Mammary microvascular endothelial cell (primary cell): ENCODE data around the gene TXNRD3. TPM values are rescaled to one million over a fixed set of nuclear protein-coding genes. Genes with fewer than 3 reads are reported as not detected.

Experiments
- total RNA-seq: library from RNA; depleted of rRNA; stranded (reverse); fragments of >200 nt; gene quantifications from 2 replicates; pipeline ENCODE4 v1.2.3, GENCODE V29; 2015

TXNRD3 gene
- 5.5 and 6.2 TPM in 2 replicates for total RNA-seq

DNA sequence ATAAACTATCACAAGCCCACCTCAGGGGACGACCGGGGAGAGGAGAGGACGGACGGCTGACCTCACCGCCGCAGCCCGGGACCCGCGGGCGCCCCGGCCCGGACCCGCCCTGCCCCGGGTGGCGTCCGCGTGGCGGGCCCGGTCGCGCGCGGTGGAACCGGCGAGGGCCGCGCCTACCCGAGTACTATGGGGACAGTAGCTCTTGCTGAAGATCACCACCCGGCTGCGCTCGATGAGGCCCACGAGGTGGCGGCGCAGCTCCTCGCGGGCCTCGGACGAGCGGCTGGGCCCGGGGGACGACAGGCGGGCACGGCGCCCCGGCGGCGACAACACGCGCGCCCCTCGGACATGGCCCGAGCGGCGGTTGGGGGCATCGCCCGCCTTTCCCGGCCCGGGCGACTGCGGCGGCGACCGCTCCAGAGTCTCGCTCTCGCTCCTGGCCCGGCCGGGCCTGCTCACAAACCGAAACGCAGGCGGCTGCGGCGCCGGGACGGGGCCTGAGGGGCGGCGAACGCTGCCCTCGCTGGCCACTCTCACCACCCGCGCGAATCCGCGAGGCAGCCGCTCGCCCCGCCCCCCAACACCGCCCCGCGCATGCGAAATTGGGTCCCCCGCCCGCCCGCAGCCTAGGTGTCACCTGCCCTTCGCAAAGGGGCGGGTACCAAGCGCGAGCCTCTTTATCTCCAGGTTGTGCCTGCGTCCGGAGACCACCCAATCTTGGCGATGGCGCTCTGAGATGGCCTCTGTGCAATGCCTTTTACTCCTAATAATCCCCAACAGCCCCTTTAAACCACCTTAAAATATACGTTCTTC lies at the start of gene TXNRD3:
Gene TXNRD3 (minus strand): TSS at position 554 of the 813 bp plus-strand sequence.

DNA sequence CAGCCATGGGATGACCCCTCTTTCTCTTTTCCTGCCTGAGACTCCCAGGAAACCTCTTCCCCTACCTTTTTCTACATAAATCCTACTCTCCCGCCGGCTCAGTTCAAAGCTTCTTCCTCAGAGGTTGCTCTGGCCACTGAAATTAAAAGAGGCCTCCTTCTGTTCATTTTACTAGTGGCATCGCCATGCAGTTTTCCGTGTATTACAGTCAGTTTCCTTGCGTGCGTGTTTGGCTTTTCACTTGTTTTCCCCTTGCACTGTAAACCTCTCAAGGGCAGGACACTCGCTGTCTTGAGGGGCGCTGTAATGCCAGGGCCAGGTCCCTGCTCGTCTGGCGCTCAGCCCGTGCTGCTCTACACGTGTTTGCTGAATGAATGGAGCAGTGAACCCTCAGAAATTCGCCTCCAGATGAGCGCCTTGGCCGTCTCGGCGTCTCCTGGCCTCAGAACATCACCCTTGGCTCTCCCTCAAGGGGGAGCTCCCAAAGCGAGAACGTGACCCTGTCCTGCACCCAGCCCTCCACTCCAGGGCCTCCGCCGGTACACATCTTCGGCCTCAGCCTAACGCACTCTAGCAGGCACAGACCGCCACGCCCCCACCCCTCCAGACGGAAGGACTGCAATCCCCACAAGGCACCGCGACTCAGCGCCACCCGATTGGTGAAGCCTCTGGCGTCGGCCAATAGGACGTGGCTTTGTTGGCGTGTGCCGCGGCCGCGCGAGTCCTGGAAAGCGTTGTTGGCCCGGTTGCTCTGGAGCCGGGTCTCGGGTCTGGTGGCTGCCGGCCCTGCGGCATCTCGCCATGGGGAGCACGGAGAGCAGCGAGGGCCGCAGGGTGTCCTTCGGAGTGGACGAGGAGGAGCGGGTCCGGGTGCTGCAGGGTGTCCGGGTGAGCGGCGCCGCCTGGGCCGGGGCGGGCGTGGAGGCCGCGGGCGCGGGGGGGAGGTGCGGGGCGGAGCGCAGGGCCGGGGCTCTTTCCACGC lies 48.9 kb upstream of the TXNRD3 start, which contains the start of gene CHCHD6:
Gene CHCHD6 (plus strand): TSS at position 729 of the 982 bp plus-strand sequence. CDS start 73 bp downstream, at position 802.

DNA sequence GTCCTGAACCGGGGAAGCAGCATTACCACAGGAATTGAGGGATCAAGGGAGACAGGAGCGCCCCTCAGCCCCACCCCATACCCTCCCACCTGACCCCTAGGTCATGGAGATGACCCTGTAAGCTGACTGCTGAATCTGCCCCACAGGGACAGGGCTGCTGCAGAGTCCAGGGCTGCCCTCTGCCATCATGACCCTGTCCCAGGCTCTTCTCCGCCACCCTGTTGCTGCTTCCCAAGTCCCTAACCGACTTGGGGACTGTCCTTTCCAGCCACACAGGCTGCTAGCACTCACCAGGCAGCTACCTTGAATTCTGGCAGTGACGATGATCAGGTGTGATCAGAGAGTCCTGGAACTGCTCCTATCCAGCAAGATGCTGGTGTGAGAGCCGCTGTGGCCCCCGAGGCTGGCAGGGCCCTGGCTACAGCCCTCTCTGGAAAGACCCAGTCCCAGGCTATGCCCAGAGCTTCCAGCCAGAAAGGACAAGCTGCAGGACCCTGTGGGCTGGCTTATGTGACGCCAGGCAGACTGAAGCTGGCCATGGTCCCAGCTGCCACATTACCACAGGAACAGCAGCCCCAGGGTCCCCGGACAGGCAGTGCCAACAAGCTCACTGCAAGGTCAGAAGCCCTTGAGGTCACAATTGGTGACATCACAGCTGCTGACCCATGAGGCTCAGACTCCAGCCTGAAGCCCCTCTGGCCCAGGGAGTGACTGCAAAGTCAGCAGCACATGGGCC lies 96.4 kb downstream of the TXNRD3 start, which contains the start of gene C3orf22:
Gene C3orf22 (minus strand): TSS at position 597 of the 736 bp plus-strand sequence. CDS start 5,542 bp downstream, outside the sequence.

Other genes with a start within 250 kb of the TXNRD3 start
- gene ZXDC, start 179.2 kb downstream of the TXNRD3 start, total RNA-seq, result 10.0 and 11.4 TPM in 2 replicates
- gene UROC1, start 137.4 kb downstream of the TXNRD3 start, total RNA-seq, result not detected in 2 replicates
- not detected in 2 replicates for gene CHST13, start 131.0 kb downstream of the TXNRD3 start, total RNA-seq
- gene C3orf22, start 96.2 kb downstream of the TXNRD3 start, total RNA-seq, result not detected in 2 replicates
- 7.7 and 8.2 TPM in 2 replicates for gene CHCHD6, start 49.1 kb upstream of the TXNRD3 start, total RNA-seq